KMS-11 (cell line): ENCODE data around the gene C1orf105.

Experiments
- H2AFZ ChIP-seq: fragments of 200-600 bp; sonication (generic); 2 replicates; pipeline ENCODE4 v1.6.1; 2016; ENCODE audit warnings: antibody characterized with exemption, mixed run types, low read depth
- H3K27ac ChIP-seq: fragments of 200-600 bp; sonication (generic); 2 replicates; pipeline ENCODE4 v1.6.1; 2016; ENCODE audit warnings: mild to moderate bottlenecking, mixed run types
- H3K27me3 ChIP-seq: fragments of 200-600 bp; sonication (generic); 2 replicates; pipeline ENCODE4 v1.6.1; 2017; ENCODE audit warnings: mild to moderate bottlenecking, low read depth, mixed run types, moderate library complexity; ENCODE audit not compliant: insufficient read depth
- H3K36me3 ChIP-seq: fragments of 200-600 bp; sonication (generic); 2 replicates; pipeline ENCODE4 v1.6.1; 2017; ENCODE audit warnings: mild to moderate bottlenecking, mixed run types; ENCODE audit not compliant: insufficient read depth
- H3K4me1 ChIP-seq: fragments of 200-600 bp; sonication (generic); 2 replicates; pipeline ENCODE4 v1.6.1; 2016; ENCODE audit warnings: mild to moderate bottlenecking, low read depth, mixed run types; ENCODE audit not compliant: poor library complexity, severe bottlenecking
- H3K4me2 ChIP-seq: fragments of 200-600 bp; sonication (generic); 2 replicates; pipeline ENCODE4 v1.7.0; 2016; ENCODE audit warnings: mild to moderate bottlenecking, mixed run types
- H3K4me3 ChIP-seq: fragments of 200-600 bp; sonication (generic); IDR thresholded peaks from 2 replicates; pipeline ENCODE4 v1.6.1; 2017; ENCODE audit warnings: low read depth, low read length, mixed read lengths; ENCODE audit not compliant: insufficient read depth
- H3K79me2 ChIP-seq: fragments of 200-600 bp; sonication (generic); 2 replicates; pipeline ENCODE4 v1.6.1; 2016; ENCODE audit warnings: low read depth, mixed run types; ENCODE audit not compliant: insufficient read depth
- H3K9ac ChIP-seq: fragments of 200-600 bp; sonication (generic); 2 replicates; pipeline ENCODE4 v1.6.1; 2016; ENCODE audit warnings: mild to moderate bottlenecking, mixed run types
- H4K20me1 ChIP-seq: fragments of 200-600 bp; sonication (generic); 2 replicates; pipeline ENCODE4 v1.6.1; 2016; ENCODE audit warnings: mild to moderate bottlenecking, mixed run types; ENCODE audit not compliant: insufficient read depth
- TF ChIP-seq, protein P1 (sequence below): fragments of 200-600 bp; sonication (generic); conservative IDR thresholded peaks from 2 replicates; pipeline ENCODE4 v1.6.1; 2017; ENCODE audit warnings: low read depth, mild to moderate bottlenecking, antibody characterized with exemption, low read length, moderate library complexity, mixed read lengths

Gene C1orf105

DNA sequence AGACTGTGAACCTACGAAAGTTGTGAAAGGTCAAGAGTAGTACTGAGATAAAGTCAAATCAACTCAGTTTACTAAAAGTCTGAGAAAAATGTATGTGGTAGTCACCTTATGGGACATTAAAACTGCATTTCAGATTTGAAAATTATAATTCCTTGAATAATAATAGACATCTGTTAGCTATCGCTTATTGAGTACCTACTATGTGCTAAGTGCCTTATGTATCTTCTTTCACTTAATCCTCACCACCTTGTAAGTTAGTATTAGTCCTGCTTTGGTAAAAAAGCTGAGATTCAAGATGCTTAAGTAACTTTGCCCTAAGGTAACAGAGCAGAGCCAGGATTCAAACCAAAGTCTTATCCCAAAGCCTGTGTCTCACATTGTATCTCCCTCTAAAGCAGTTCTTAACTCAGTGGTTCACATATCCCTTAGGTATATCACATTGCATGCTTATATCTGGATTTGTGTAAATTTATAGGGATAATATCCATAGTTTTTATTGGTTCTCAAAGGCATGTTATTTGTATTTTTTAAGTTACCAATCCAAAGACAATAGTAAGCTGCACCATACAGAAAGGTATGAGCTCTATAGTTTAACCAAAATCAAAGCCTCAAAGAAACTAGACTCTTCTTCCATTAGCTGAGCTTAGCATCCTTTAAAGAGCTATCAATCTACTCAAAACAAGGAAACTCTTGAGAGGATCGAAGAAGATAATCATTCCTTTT lies 22.5 kb downstream of the C1orf105 start:
- Histone ChIP-seq H3K27me3 (no peaks in the 10 kb centered on the region), H3K4me3 (peak overlapping the region; percentile 100), H3K4me2 (peak overlapping the region; percentile 79), H3K36me3 (no peaks in the 10 kb centered on the region), H2AFZ (peak overlapping the region; percentile 91), H3K9ac (peak overlapping the region; percentile 92; the same call in 1 of the 2 replicates), H3K27ac (no peak overlapping the region), H3K79me2 (peaks cover 15% of the 10 kb centered on the region), H3K4me1 (peaks cover 7% of the 10 kb centered on the region), H4K20me1 (no peaks in the 10 kb centered on the region)
- TF ChIP-seq, protein P1, sequence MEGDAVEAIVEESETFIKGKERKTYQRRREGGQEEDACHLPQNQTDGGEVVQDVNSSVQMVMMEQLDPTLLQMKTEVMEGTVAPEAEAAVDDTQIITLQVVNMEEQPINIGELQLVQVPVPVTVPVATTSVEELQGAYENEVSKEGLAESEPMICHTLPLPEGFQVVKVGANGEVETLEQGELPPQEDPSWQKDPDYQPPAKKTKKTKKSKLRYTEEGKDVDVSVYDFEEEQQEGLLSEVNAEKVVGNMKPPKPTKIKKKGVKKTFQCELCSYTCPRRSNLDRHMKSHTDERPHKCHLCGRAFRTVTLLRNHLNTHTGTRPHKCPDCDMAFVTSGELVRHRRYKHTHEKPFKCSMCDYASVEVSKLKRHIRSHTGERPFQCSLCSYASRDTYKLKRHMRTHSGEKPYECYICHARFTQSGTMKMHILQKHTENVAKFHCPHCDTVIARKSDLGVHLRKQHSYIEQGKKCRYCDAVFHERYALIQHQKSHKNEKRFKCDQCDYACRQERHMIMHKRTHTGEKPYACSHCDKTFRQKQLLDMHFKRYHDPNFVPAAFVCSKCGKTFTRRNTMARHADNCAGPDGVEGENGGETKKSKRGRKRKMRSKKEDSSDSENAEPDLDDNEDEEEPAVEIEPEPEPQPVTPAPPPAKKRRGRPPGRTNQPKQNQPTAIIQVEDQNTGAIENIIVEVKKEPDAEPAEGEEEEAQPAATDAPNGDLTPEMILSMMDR: no peak

DNA sequence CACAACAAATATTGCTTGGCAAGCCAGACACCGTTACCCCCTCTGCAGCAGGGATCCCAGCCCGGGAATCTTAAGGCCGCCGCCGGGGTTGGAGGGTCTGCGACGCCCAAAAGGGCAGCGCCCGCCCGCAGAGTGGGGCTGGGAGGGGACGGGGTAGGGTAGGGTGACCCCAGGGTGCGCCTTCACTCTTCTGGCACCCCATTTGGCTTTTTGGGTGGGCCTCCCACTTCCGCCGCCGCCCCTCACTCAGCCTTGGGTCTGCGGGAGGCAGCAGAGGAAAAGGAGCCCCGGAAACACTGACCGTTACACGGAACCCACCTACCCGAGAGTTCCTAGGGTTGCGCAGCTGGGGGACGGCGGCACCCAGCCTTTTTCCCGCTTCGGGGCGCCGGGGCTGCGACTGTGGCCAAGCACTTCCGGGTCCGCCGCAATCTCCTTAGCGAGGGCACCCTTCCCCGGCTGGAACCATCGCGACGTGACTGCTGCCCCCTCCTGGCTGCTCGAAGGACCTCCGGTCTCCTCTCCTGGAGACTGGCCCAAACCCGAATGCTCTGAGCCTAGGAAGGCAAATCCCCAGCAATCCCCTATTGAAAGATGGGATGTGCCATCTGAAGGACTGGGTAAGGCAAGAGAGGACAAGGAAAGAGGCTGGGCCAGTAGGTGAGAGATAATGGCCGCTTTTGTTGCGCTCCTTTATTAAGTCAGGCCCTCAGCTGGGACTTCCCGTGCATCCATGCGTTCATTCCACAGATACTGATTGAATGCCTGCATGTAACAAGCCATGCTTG lies 23.4 kb downstream of the C1orf105 start, which contains the start of gene PIGC:
PIGC (minus strand) TSS at position 404 of the 788 bp plus-strand sequence. CDS start 1,447 bp downstream, outside the sequence.
- H2AFZ ChIP-seq: peak within 1 kb of the TSS; percentile 91
- H3K36me3 ChIP-seq: no peaks in the 10 kb centered on the region
- H3K4me2 ChIP-seq: peak within 1 kb of the TSS; percentile 79
- H3K79me2 ChIP-seq: peaks cover 15% of the 10 kb centered on the region
- H4K20me1 ChIP-seq: no peaks in the 10 kb centered on the region
- TF ChIP-seq, protein P1: peak; percentile 91
- H3K4me1 ChIP-seq: peaks cover 7% of the 10 kb centered on the region
- peak within 1 kb of the TSS; percentile 100 for H3K4me3 ChIP-seq
- H3K27ac ChIP-seq: peak within 1 kb of the TSS; percentile 31
- H3K27me3 ChIP-seq: no peaks in the 10 kb centered on the region
- H3K9ac ChIP-seq: peak within 1 kb of the TSS; percentile 92

DNA sequence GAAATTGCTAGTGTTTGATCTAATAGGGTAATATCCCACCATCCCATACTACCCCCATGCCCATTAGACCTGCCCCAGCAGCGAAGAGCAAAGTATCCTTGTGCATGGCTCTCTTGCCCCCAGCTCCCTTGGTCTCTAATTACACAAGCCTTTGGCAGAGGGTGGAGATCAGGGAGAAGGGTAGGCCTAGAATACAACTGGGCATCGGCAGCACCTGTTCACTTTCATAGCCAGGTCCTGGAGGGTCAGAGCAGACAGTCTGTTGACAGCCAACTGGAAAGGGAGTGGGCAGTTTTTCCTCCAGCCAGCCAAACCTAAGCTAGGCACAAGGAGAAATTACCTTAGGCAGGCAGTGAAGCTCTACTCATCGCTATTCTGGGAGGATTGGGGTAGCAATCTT lies 26.1 kb downstream of the C1orf105 start:
- TF ChIP-seq, protein P1: no peak
- Histone ChIP-seq H2AFZ (no peak overlapping the region), H3K79me2 (peaks cover 15% of the 10 kb centered on the region), H3K36me3 (no peaks in the 10 kb centered on the region), H4K20me1 (no peaks in the 10 kb centered on the region), H3K9ac (no peak overlapping the region), H3K4me2 (no peak overlapping the region), H3K27me3 (no peaks in the 10 kb centered on the region), H3K27ac (no peak overlapping the region), H3K4me1 (peaks cover 7% of the 10 kb centered on the region), H3K4me3 (no peak overlapping the region)

DNA sequence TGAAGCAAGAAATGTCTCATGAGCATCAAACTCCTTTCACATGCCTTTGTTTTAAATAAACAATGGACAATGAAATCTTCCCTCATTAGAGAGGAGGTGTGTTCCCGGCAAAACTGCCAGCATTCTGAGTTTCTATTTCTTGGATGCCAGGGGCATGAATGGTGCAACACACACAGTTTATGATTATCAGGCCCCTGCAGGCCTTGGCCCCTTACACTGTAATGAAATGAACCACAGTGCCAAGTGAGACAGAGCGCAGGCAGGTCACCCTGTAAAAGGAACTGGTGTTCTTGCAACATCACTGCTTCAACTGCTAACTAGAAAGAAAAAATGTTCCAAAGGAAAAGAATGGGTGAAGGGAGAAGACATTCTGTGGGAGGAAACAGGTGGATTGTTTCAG lies 27.2 kb downstream of the C1orf105 start:
- Histone ChIP-seq H3K79me2 (peaks cover 11% of the 10 kb centered on the region), H4K20me1 (no peaks in the 10 kb centered on the region), H3K36me3 (no peaks in the 10 kb centered on the region), H3K27ac (no peak overlapping the region), H3K4me2 (no peak overlapping the region), H3K4me1 (peaks cover 6% of the 10 kb centered on the region), H3K4me3 (no peak overlapping the region), H2AFZ (no peak overlapping the region), H3K9ac (no peak overlapping the region), H3K27me3 (no peaks in the 10 kb centered on the region)
- TF ChIP-seq, protein P1: no peak
